IPS-NIHi7 (cell line): Measurements from ENCODE around the gene OR2M4.
"Not testable (repeated sequence)": the region's sequence is repeated elsewhere in the genome, so short reads cannot be mapped to it uniquely, and the experiment has no call there.

ENCODE experiments used
- DNase-seq: peaks from one replicate; pipeline ENCODE4 v3.0.0; 2012; ENCODE audit warnings: mixed read lengths; ENCODE audit errors: extremely low spot score

Gene OR2M4

GRCh38 chr1:248231117-248231516 is at the start of gene OR2M4:
TSS of gene OR2M4 (plus strand) at chr1:248231417. CDS start at chr1:248238929, 7,512 bp downstream.
- DNase-seq: no peak

GRCh38 chr1:248183996-248184395 is 47.2 kb upstream of the OR2M4 start:
- DNase-seq: no peak

- DNase-seq: no peak
Observed at GRCh38 chr1:248187363-248187762, 43.9 kb upstream of the OR2M4 start.

GRCh38 chr1:248189026-248189425 is 42.2 kb upstream of the OR2M4 start:
- no peak for DNase-seq

- no peak for DNase-seq
Observed at GRCh38 chr1:248194117-248194516, 37.1 kb upstream of the OR2M4 start.

GRCh38 chr1:248196965-248197364 is 34.3 kb upstream of the OR2M4 start, which contains the start of gene OR2M3:
TSS of gene OR2M3 (plus strand) at chr1:248197265. CDS start at chr1:248203068, 5,803 bp downstream.
- no peak for DNase-seq

GRCh38 chr1:248215880-248216279 is 15.3 kb upstream of the OR2M4 start:
- DNase-seq: no peak

GRCh38 chr1:248225537-248225936 is 5.7 kb upstream of the OR2M4 start:
- no peak for DNase-seq

- DNase-seq: no peak
Observed at GRCh38 chr1:248229360-248229908, 1.8 kb upstream of the OR2M4 start.

GRCh38 chr1:248239478-248239877 is 8.3 kb downstream of the OR2M4 start:
- no peak for DNase-seq

GRCh38 chr1:248243204-248243603 is 12.0 kb downstream of the OR2M4 start:
- peak; percentile 31 for DNase-seq

- DNase-seq: not testable (repeated sequence)
Observed at GRCh38 chr1:248259309-248259708, 28.1 kb downstream of the OR2M4 start.

- no peak for DNase-seq
Observed at GRCh38 chr1:248268178-248268577, 37.0 kb downstream of the OR2M4 start.

GRCh38 chr1:248273225-248273624 is 42.0 kb downstream of the OR2M4 start:
- DNase-seq: not testable (repeated sequence)

- no peak for DNase-seq
Observed at GRCh38 chr1:248277876-248278275, 46.7 kb downstream of the OR2M4 start, which contains the start of gene OR2T33. TSS of gene OR2T33 (minus strand) at chr1:248277976. CDS start at chr1:248273814, 4,162 bp downstream.

- no peak for DNase-seq
Observed at GRCh38 chr1:248288391-248288790, 57.2 kb downstream of the OR2M4 start.
